Transverse colon (tissue), 3 donors: ENCODE measurements around the gene CNNM3.

Source experiments
- CTCF ChIP-seq, 5 experiments: fragments of 200-600 bp in 3 of 5; fragments of 450-650 bp in 2 of 5; sonication (generic) in 3 of 5; IDR thresholded peaks; 1 replicate in 2 of 5; 2 replicates in 3 of 5; pipeline ENCODE4 v1.5.1; 2016 to 2017; ENCODE audit warnings: antibody characterized with exemption in 5 of 5, inconsistent platforms in 3 of 5, mild to moderate bottlenecking in 2 of 5, moderate library complexity in 1 of 5
- POLR2A ChIP-seq: fragments of 450-650 bp; IDR thresholded peaks from one replicate; pipeline ENCODE4 v1.6.1; 2016; ENCODE audit warnings: antibody characterized with exemption, mild to moderate bottlenecking, moderate library complexity

- TF ChIP-seq CTCF (IDR thresholded peaks at IDR 0.05), result no peak
- no peak for TF ChIP-seq POLR2A
Measured at GRCh38 chr2:96819876-96820511, 3.9 kb downstream of the CNNM3 start.
